Ovary (tissue), 9 donors: ENCODE results near the gene SMARCC1. TPM values are rescaled to one million over a fixed set of nuclear protein-coding genes. Genes with fewer than 3 reads are reported as not detected.

Experiments used
- DNase-seq, 5 donors: peaks; one replicate each; pipeline ENCODE4 v3.0.0-alpha.2; 2019 to 2020
- H3K27ac ChIP-seq, 2 donors: fragments of 200-600 bp; one replicate each; pipeline versions ENCODE4 v1.5.1 to v1.8.0; 2019 to 2022
- H3K27me3 ChIP-seq: fragments of 200-600 bp; one replicate; pipeline ENCODE4 v1.8.0; 2022
- H3K36me3 ChIP-seq: fragments of 200-600 bp; sonication (generic); one replicate; pipeline ENCODE4 v1.5.1; 2019
- H3K4me1 ChIP-seq: one replicate; pipeline ENCODE4 v1.8.1; 2013; ENCODE audit warnings: mild to moderate bottlenecking, moderate library complexity; ENCODE audit not compliant: insufficient read depth
- H3K4me3 ChIP-seq: fragments of 200-600 bp; sonication (generic); one replicate; pipeline ENCODE4 v1.5.1; 2017
- H3K9me3 ChIP-seq, 2 donors: fragments of 200-600 bp in 1 of 2; sonication (generic) in 1 of 2; one replicate each; pipeline versions ENCODE4 v1.5.1 to v1.8.1; 2013 to 2019; ENCODE audit warnings: mild to moderate bottlenecking in 1 of 2, moderate library complexity in 1 of 2
- CTCF ChIP-seq, 3 donors: fragments of 450-650 bp in 2 of 3; fragments of 200-600 bp in 1 of 3; IDR thresholded peaks; one replicate each; pipeline versions ENCODE4 v1.5.1 to v1.8.0; 2016 to 2022; ENCODE audit warnings: antibody characterized with exemption in 3 of 3, mild to moderate bottlenecking in 1 of 3
- EP300 ChIP-seq: sonication (generic); formaldehyde crosslinking; IDR thresholded peaks from one replicate; pipeline ENCODE4 v1.6.1; 2017; ENCODE audit warnings: antibody characterized with exemption
- POLR2A ChIP-seq: fragments of 450-650 bp; IDR thresholded peaks from one replicate; pipeline ENCODE4 v1.6.1; 2017; ENCODE audit warnings: antibody characterized with exemption, mild to moderate bottlenecking, moderate library complexity
- WGBS, 3 donors: extraction: QIAGEN DNeasy Blood & Tissue Kit in 1 of 3; methylation state at CpG; one replicate each; pipeline versions ENCODE4 v1.1.5 to v1.1.7; 2013 to 2017; 5-methylcytosine and 5-hydroxymethylcytosine counted together
- intact Hi-C, 4 donors: fragments of 100-400 bp; cut with DNase I; formaldehyde crosslinking; loops; one replicate each; pipeline versions ENCODE4 v1.11.0 to v1.15.1; 2022 to 2023
- polyA plus RNA-seq, 2 donors: library from polyadenylated mRNA; stranded (reverse); fragments of 200-250 nt in 1 of 2; fragments of 350-450 nt in 1 of 2; fragmentation: Illumina TruSeq in 1 of 2; extraction: RNeasy Lipid Tissue Mini Kit (QIAGEN cat#74804) in 1 of 2; gene quantifications; one replicate each; pipeline ENCODE4 v1.2.3, GENCODE V29; 2013 to 2014
- total RNA-seq, 7 donors: library from RNA; depleted of rRNA in 2 of 7; stranded (reverse); fragments of >200 nt in 2 of 7; fragmentation: NEBNext Ultra II Directional in 3 of 7; extraction: Animal tissue kit (Norgen Biotek cat#: 25700) in 3 of 7; gene quantifications; one replicate each; pipeline versions ENCODE4 v1.1.0 to v1.2.4, GENCODE V29; 2016 to 2023
- donor health status: DM: no; HTN: no; CAD: no; lungs with moderate emphysema.
- donor health status: DM: no; HTN: no; CAD: no.
- donor health status: Bipolar disorder and iron deficiency.
- donor health status: DM: yes; HTN: yes; CAD: no.
- donor health status: DM: no; HTN: no; CAD: no.
- donor health status: DM: yes; HTN: yes; CAD: no.

Gene SMARCC1
- total and polyA plus RNA-seq, 9 donors = 24.8 to 68.9 (median 60.4) TPM

DNA sequence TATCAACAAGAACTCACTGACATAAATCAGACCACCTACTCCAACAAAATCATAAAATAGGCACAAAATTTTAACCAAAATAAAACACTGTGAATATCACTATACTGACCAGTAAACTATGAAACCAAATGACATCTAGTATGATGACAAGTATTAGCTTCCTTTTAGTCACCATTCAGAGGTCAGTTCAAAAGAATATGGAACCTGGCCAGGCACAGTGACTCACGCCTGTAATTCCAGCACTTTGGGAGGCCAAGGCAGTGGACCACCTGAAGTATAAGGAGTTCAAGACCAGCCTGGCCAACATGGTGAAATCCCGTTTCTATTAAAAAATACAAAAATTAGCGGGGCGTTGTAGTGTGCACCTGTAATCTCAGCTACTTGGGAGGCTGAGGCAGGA lies 65.8 kb downstream of the SMARCC1 start:
- Histone ChIP-seq H3K4me3 (no peak overlapping the region), H3K27me3 (no peaks in the 10 kb centered on the region), H3K4me1 (peaks cover 5% of the 10 kb centered on the region), H3K27ac (no peak overlapping the region), H3K36me3 (no peaks in the 10 kb centered on the region), H3K9me3 (no peaks in the 10 kb centered on the region)
- TF ChIP-seq CTCF (IDR thresholded peaks at IDR 0.05) (no peak), POLR2A (no peak), EP300 (no peak)
- 93 to 96% (median 94%) methylated on average over 4 of the region's 4 CpGs for WGBS, 3 donors
- DNase-seq = no peak
- intact Hi-C loops = no loop called here

DNA sequence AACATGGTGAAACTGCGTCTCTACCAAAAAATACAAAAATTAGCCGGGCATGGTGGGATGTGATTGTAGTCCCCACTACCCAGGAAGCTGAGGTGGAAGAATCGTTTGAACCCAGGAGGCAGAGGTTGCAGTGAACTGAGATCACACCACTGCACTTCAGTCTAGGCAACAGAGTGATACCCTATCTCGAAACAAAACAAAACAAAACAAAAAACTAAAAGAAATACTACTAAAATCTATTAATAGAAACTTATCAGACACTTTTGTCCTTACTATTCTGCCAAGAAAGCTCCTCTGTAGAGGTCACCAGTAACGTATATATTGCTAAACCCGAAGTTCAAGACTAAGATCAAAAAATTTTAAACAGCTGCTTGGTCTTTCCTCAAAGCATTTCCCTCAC lies 67.1 kb downstream of the SMARCC1 start:
- Histone ChIP-seq H3K27ac (no peak overlapping the region), H3K36me3 (no peaks in the 10 kb centered on the region)
- intact Hi-C loops = no loop called here

GRCh38 chr3:47713655-47714054 lies 68.0 kb downstream of the SMARCC1 start:
- H3K36me3 ChIP-seq = no peaks in the 10 kb centered on the region
- H3K4me1 ChIP-seq = peaks cover 5% of the 10 kb centered on the region
- H3K9me3 ChIP-seq = no peaks in the 10 kb centered on the region
- 90 to 95% (median 92%) methylated on average over 2 of the region's 2 CpGs for WGBS, 3 donors
- no peak for DNase-seq
- no peak overlapping the region for H3K27ac ChIP-seq
- no peak for TF ChIP-seq EP300
- TF ChIP-seq POLR2A = no peak
- TF ChIP-seq CTCF (IDR thresholded peaks at IDR 0.05) = no peak
- intact Hi-C loops = no loop called here
- no peaks in the 10 kb centered on the region for H3K27me3 ChIP-seq
- no peak overlapping the region for H3K4me3 ChIP-seq

More for the DNA sequence above, 67.1 kb downstream of the SMARCC1 start:
- no peak for DNase-seq
- H3K4me3 ChIP-seq = no peak overlapping the region
- peaks cover 5% of the 10 kb centered on the region for H3K4me1 ChIP-seq
- TF ChIP-seq EP300 = no peak
- no peak for TF ChIP-seq POLR2A
- TF ChIP-seq CTCF (IDR thresholded peaks at IDR 0.05) = no peak
- no peaks in the 10 kb centered on the region for H3K27me3 ChIP-seq
- WGBS, 3 donors = 48 to 61% (median 58%) methylated on average over 6 of the region's 6 CpGs
- H3K9me3 ChIP-seq = no peaks in the 10 kb centered on the region

DNA sequence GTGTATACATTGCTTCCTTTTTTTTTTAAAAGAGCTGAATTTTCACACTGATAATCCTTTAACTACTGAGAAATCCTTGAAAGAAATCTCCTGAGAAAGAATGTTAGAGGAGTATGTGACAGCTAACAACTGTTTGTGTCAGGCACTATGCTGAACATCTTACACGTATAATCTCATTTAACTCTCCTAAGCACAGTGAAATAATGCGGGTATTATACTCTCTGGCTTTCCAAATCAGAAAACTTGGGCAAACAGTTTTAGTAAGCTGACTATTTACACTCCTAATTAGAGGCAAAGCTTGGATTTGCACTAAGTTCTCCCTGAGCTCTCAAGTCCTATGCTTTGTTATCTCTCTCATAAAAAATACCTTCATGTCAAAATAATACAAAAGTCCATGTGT lies 69.3 kb downstream of the SMARCC1 start:
- TF ChIP-seq EP300 (no peak), POLR2A (no peak)
- intact Hi-C loops = no loop called here
- Histone ChIP-seq H3K27me3 (no peaks in the 10 kb centered on the region), H3K4me3 (no peak overlapping the region), H3K36me3 (no peaks in the 10 kb centered on the region), H3K9me3 (no peaks in the 10 kb centered on the region), H3K4me1 (peaks cover 5% of the 10 kb centered on the region), H3K27ac (no peak overlapping the region)
- WGBS, 3 donors = 46 to 66% (median 63%) methylated on average over 2 of the region's 2 CpGs
- no peak for DNase-seq

DNA sequence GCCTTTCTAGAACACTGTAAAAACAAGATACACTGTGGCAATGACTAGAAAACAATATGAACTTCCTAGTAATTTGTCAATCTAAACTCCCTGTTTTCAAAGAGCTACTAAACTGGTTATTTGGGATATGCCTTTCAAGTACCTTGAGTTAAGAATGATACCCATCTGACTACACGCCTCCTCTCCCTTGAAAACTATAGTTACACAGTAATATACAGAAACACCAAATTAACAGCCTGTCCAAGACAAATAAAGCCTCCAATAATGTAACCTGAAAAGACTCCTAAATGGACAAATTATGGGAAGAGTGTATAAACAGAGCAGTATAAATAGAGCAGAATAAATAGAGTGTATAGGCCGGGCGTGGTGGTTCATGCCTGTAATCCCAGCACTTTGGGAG lies 70.1 kb downstream of the SMARCC1 start:
- Histone ChIP-seq H3K36me3 (no peaks in the 10 kb centered on the region), H3K27ac (no peak overlapping the region), H3K4me1 (peaks cover 5% of the 10 kb centered on the region), H3K4me3 (no peak overlapping the region), H3K9me3 (no peaks in the 10 kb centered on the region), H3K27me3 (no peaks in the 10 kb centered on the region)
- intact Hi-C loops = no loop called here
- no peak for TF ChIP-seq EP300
- no peak for TF ChIP-seq POLR2A
- TF ChIP-seq CTCF (IDR thresholded peaks at IDR 0.05) = no peak
- WGBS, 3 donors = 94 to 98% (median 96%) methylated on average over 3 of the region's 3 CpGs
- DNase-seq = no peak
